CD8-positive, alpha-beta memory T cell (primary cell): ENCODE results near the gene BHLHA9. TPM values are rescaled to one million over a fixed set of nuclear protein-coding genes. Genes with fewer than 3 reads are reported as not detected.
"Not testable (repeated sequence)": the region's sequence is repeated elsewhere in the genome, so short reads cannot be mapped to it uniquely, and the experiment has no call there.

ENCODE experiments used
- CTCF ChIA-PET: fragments of 350-600 bp; sonication (Branson Sonifier 250); formaldehyde crosslinking; loops from one replicate; lab custom pipeline; 2021; ENCODE audit warnings: antibody characterized with exemption; lab: Charles Lee
- POLR2A ChIA-PET: fragments of 350-600 bp; sonication (Branson Sonifier 250); formaldehyde crosslinking; loops from one replicate; lab custom pipeline; 2021; ENCODE audit warnings: antibody characterized with exemption; lab: Charles Lee
- DNase-seq, 5 donors: peaks; one replicate each; pipeline versions ENCODE4 v3.0.0 to v3.0.0-alpha.2; 2020 to 2022; ENCODE audit warnings: mixed read lengths in 1 of 5
- H3K27ac ChIP-seq: one replicate; pipeline ENCODE4 v1.7.0; 2013; ENCODE audit warnings: low read depth, mild to moderate bottlenecking, low read length, moderate library complexity
- H3K27me3 ChIP-seq: 2 replicates; pipeline ENCODE4 v1.7.0; 2013; ENCODE audit warnings: low read length, mild to moderate bottlenecking; ENCODE audit not compliant: insufficient read depth, poor library complexity, severe bottlenecking
- H3K36me3 ChIP-seq: 2 replicates; pipeline ENCODE4 v1.7.0; 2013; ENCODE audit warnings: mild to moderate bottlenecking, low read length, moderate library complexity; ENCODE audit not compliant: insufficient read depth
- H3K4me1 ChIP-seq: 2 replicates; pipeline ENCODE4 v1.7.0; 2013; ENCODE audit warnings: mild to moderate bottlenecking, low read length, moderate library complexity; ENCODE audit not compliant: insufficient read depth
- H3K4me3 ChIP-seq: 2 replicates; pipeline ENCODE4 v1.7.0; 2013; ENCODE audit warnings: mild to moderate bottlenecking, low read length
- H3K9me3 ChIP-seq: 2 replicates; pipeline ENCODE4 v1.7.0; 2013; ENCODE audit warnings: mild to moderate bottlenecking, low read length
- H3K27ac Mint-ChIP-seq, 8 donors: one replicate each; pipeline ENCODE4 v1.8.0; 2020 to 2021; ENCODE audit warnings: mixed read lengths in 8 of 8, mild to moderate bottlenecking in 6 of 8, inconsistent platforms in 3 of 8, moderate library complexity in 3 of 8
- H3K27me3 Mint-ChIP-seq, 2 donors: one replicate each; pipeline ENCODE4 v1.8.0; 2020 to 2021; ENCODE audit warnings: mixed read lengths in 2 of 2, mild to moderate bottlenecking in 1 of 2, moderate library complexity in 1 of 2
- H3K36me3 Mint-ChIP-seq, 3 donors: one replicate each; pipeline ENCODE4 v1.8.0; 2020 to 2021; ENCODE audit warnings: mixed read lengths in 3 of 3, inconsistent platforms in 1 of 3, mild to moderate bottlenecking in 1 of 3
- H3K4me1 Mint-ChIP-seq, 3 donors: one replicate each; pipeline ENCODE4 v1.8.0; 2020 to 2021; ENCODE audit warnings: mixed read lengths in 3 of 3, inconsistent platforms in 1 of 3, mild to moderate bottlenecking in 1 of 3
- H3K4me3 Mint-ChIP-seq, 7 donors: one replicate each; pipeline ENCODE4 v1.8.0; 2020 to 2021; ENCODE audit warnings: mixed read lengths in 7 of 7, mild to moderate bottlenecking in 6 of 7, moderate library complexity in 4 of 7, inconsistent platforms in 2 of 7
- H3K9me3 Mint-ChIP-seq, 5 donors: one replicate each; pipeline ENCODE4 v1.8.0; 2020 to 2022; ENCODE audit warnings: mixed read lengths in 5 of 5, mild to moderate bottlenecking in 3 of 5, moderate library complexity in 2 of 5, inconsistent platforms in 1 of 5
- polyA plus RNA-seq: library from polyadenylated mRNA; unstranded; fragments of 300-500 nt; fragmentation: Illumina TruSeq; gene quantifications from one replicate; pipeline ENCODE4 v1.2.3, GENCODE V29; 2021
- total RNA-seq, 2 experiments: library from RNA; stranded (reverse); gene quantifications; one replicate each; pipeline ENCODE4 v1.2.3, GENCODE V29; 2021

BHLHA9 gene
- total and polyA plus RNA-seq, 3 experiments from 2014 or later = not detected

DNA sequence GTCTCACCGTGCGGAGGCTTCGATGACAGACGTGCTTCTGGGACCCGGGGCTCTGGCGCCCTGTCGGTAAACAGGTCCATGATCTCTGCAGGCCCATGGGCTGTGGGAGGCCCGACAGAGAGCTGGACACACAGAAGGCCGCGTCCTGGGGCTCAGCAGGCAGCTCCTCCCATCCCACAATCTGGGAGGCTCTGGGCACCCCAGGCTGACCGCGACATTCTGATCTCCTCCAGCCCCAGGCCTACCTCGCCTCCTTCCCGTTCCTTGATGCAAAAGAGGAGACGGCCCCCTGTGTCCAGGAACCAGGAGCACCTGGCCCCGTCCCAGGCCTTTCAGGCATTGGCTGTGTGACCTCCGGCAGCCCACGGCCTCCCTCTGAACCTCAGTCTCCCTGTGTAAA lies 32.5 kb downstream of the BHLHA9 start:
- DNase-seq = no peak
- POLR2A ChIA-PET = no interaction called here
- H3K36me3 ChIP-seq = no peaks in the 10 kb centered on the region
- CTCF ChIA-PET = no interaction called here
- no peaks in the 10 kb centered on the region for H3K27me3 ChIP-seq
- Mint-ChIP-seq H3K27ac (no peak overlapping the region), H3K4me3 (no peak overlapping the region), H3K27me3 (peaks cover 7 to 13% of the 10 kb centered on the region in 2 donors), H3K36me3 (no peaks in the 10 kb centered on the region), H3K4me1 (peaks cover 12 to 14% (median 13%) of the 10 kb centered on the region in 3 donors), H3K9me3 (peaks cover 0 to 2% (median 0%) of the 10 kb centered on the region in 5 donors)
- peaks cover 15% of the 10 kb centered on the region for H3K4me1 ChIP-seq
- H3K4me3 ChIP-seq = no peak overlapping the region
- no peaks in the 10 kb centered on the region for H3K9me3 ChIP-seq
- no peak overlapping the region for H3K27ac ChIP-seq

DNA sequence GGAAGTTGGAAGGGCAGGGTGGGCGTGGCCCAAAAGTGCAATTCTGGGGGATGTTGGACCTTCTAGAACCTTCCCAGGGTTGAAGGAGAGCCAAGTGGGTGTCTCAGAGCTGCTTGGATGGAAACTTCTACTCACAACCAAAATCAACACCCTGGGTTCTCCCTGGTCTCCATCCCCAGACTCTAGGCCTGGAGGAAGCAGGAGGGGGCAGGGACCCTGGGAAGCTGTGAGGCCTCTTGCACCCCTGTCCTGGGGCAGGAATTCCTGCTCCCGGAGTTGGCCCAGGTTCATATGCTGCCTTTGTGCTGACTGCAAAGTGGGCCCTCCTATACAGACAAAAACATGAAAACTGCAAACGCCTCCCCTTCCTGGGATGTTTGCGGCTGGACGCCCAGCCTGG lies 34.3 kb downstream of the BHLHA9 start:
- POLR2A ChIA-PET = no interaction called here
- no peak for DNase-seq

DNA sequence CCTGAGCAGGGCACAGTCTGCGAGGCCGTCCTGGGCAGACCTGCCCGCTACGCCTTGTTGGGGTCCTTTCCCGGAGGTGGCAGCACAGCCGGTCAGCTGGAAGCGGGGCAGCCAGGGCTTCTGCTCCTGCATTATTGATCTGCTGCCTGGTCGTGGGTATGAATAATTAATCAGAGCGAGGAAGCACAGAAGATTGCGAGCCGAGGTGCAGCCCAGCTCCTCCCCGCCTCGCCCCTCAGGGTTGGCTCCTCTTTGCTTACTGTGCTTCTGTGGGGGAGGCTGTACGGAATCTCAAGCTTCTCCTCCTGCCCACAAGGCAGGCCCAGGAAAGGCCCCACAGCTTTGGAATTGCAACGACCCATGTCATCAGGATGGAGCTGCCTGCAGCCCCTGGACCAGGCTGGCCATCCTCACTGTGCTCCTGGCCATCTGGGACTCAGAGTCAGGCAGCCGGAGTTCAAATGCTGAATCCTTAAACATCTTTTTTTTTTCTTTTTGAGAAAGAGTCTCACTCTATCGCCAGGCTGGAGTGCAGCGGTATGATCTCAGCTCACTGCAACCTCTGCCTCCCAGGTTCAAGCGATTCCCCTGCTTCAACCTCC lies 34.8 kb downstream of the BHLHA9 start:
- no peak overlapping the region for H3K27ac Mint-ChIP-seq
- Histone ChIP-seq H3K36me3 (no peaks in the 10 kb centered on the region), H3K27ac (no peak overlapping the region), H3K9me3 (no peaks in the 10 kb centered on the region), H3K4me3 (no peak overlapping the region), H3K27me3 (no peaks in the 10 kb centered on the region), H3K4me1 (no peaks in the 10 kb centered on the region)
- ChIA-PET CTCF (no interaction called here), POLR2A (no interaction called here)
- no peaks in the 10 kb centered on the region for H3K36me3 Mint-ChIP-seq
- DNase-seq = no peak
- H3K9me3 Mint-ChIP-seq = peaks cover 0 to 2% (median 0%) of the 10 kb centered on the region in 5 donors
- H3K4me1 Mint-ChIP-seq = no peaks in the 10 kb centered on the region
- H3K27me3 Mint-ChIP-seq = peaks cover 1 to 11% of the 10 kb centered on the region in 2 donors
- no peak overlapping the region for H3K4me3 Mint-ChIP-seq

More for the DNA sequence above, 34.3 kb downstream of the BHLHA9 start:
- Histone ChIP-seq H3K4me3 (no peak overlapping the region), H3K36me3 (no peaks in the 10 kb centered on the region), H3K9me3 (no peaks in the 10 kb centered on the region), H3K4me1 (no peaks in the 10 kb centered on the region), H3K27ac (no peak overlapping the region), H3K27me3 (no peaks in the 10 kb centered on the region)
- Mint-ChIP-seq H3K4me1 (no peaks in the 10 kb centered on the region), H3K36me3 (no peaks in the 10 kb centered on the region), H3K27ac (no peak overlapping the region), H3K27me3 (peaks cover 1 to 13% of the 10 kb centered on the region in 2 donors), H3K9me3 (peaks cover 0 to 2% (median 0%) of the 10 kb centered on the region in 5 donors), H3K4me3 (no peak overlapping the region)
- CTCF ChIA-PET = no interaction called here

DNA sequence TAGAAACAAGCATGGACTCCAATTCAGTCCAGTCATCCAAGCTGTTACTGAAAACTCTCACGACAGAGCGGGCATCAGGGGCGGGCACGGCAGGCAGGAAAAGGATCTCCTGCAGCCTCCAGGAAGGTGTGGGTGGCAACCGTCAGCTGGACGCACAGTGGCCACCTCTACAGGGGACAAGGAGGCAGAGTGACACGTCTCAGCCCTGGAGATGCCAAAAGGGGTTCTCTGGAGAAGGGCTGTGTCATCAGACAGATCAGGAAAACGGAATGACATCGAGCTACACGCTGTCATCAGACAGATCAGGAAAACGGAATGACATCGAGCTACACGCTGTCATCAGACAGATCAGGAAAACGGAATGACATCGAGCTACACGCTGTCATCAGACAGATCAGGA lies 37.6 kb downstream of the BHLHA9 start:
- H3K27me3 Mint-ChIP-seq, H3K4me1 ChIP-seq, H3K36me3 ChIP-seq, CTCF ChIA-PET, H3K4me3 Mint-ChIP-seq, H3K9me3 Mint-ChIP-seq, H3K36me3 Mint-ChIP-seq, H3K27me3 ChIP-seq, POLR2A ChIA-PET, H3K4me3 ChIP-seq, DNase-seq, H3K9me3 ChIP-seq, H3K4me1 Mint-ChIP-seq, H3K27ac ChIP-seq: not testable (repeated sequence)
- peak overlapping the region in 1 of 8 donors; percentile 27 for H3K27ac Mint-ChIP-seq

DNA sequence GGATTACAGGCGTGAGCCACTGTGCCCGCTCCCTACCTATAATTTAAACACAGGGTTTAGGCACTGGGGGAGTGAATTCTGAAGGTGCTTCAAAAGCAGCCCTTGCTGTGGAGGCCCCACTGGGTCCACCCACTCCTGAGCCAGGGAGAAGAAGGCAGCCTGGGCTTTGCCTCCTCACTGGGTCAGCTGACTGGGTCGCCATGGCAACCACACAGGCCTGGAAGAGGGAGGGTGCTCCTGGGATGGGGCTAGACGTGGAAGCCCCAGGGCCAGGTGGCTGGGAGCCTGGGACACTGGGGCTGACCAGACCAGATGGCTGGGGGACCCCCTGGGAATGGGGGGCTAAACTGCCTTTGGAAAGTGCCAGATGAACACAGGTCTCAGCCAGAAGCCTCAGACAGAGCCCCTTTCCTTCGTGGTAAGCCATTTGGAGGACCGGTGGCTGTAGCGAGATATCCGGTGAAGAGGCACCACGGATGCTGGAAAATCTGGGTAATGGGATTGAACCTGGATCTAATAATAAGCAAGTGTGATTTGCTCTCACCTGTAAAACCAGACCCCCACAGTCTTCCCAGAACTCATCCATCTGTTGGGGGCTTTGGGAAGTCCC lies 42.1 kb downstream of the BHLHA9 start:
- ChIA-PET CTCF (no interaction called here), POLR2A (no interaction called here)
- DNase-seq = no peak
- Mint-ChIP-seq H3K36me3 (no peaks in the 10 kb centered on the region), H3K27me3 (peaks cover 10 to 11% of the 10 kb centered on the region in 2 donors), H3K9me3 (no peaks in the 10 kb centered on the region), H3K27ac (no peak overlapping the region), H3K4me1 (no peaks in the 10 kb centered on the region), H3K4me3 (no peak overlapping the region)
- Histone ChIP-seq H3K4me1 (no peaks in the 10 kb centered on the region), H3K36me3 (no peaks in the 10 kb centered on the region), H3K27ac (no peak overlapping the region), H3K9me3 (no peaks in the 10 kb centered on the region), H3K4me3 (no peak overlapping the region), H3K27me3 (no peaks in the 10 kb centered on the region)

DNA sequence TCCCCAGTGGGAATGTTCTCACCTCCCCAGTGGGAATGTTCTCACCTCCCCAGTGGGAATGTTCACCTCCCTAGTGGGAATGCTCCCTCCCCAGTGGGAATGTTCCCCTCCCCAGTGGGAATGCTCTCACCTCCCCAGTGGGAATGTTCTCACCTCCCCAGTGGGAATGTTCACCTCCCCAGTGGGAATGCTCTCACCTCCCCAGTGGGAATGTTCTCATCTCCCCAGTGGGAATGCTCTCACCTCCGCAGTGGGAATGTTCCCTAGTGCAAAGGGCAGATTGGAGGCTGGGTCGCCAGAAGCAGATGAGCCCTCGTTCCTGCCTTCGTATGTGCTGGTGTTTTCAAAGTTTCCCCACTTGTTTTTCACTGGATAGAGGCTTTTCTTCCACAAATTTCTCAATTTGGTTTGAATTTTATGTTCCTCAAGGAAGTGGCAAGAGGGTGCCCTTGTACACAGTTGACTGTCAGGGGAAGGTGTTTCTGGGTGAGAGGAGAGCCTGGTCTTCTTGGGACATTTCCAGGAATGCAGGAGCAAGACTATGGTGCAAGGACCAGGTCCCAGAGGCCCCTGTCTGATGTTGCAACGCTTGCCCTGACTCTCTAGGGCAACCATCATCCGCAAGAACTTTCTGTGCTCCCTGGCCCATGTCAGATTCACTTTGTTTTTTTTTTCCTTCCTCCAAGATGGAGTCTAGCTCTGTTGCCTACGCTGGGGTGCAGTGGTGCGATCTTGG lies 43.2 kb downstream of the BHLHA9 start:
- CTCF ChIA-PET = no interaction called here
- H3K36me3 ChIP-seq = no peaks in the 10 kb centered on the region
- Mint-ChIP-seq H3K4me3 (no peak overlapping the region), H3K27ac (no peak overlapping the region), H3K36me3 (no peaks in the 10 kb centered on the region), H3K4me1 (no peaks in the 10 kb centered on the region), H3K9me3 (no peaks in the 10 kb centered on the region), H3K27me3 (peaks cover 10 to 11% of the 10 kb centered on the region in 2 donors)
- H3K9me3 ChIP-seq = no peaks in the 10 kb centered on the region
- no peak for DNase-seq
- no peaks in the 10 kb centered on the region for H3K27me3 ChIP-seq
- POLR2A ChIA-PET = no interaction called here
- H3K4me3 ChIP-seq = no peak overlapping the region
- no peaks in the 10 kb centered on the region for H3K4me1 ChIP-seq
- H3K27ac ChIP-seq = no peak overlapping the region

DNA sequence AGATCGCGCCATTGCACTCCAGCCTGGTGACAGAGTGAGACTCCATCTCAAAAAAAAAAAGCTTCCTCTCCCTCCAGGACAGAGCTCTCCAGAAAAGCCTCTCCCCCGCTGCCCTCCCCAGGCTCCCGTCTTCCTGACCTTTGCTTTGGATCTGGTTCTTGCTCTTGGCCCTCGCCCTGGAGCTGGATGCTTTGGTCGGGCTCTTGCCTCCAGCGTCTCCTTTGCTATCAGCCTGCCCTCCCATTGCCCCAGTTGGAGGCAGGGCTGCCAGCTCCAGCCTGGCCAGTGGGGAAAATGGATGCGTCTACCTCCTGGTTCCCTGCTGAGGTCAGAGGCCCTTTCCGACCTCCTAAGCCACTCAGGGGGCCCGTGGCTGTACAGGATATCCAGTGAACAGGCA lies 45.2 kb downstream of the BHLHA9 start:
- H3K27me3 Mint-ChIP-seq = peaks cover 15 to 23% of the 10 kb centered on the region in 2 donors
- H3K27ac Mint-ChIP-seq = no peak overlapping the region
- POLR2A ChIA-PET = no interaction called here
- CTCF ChIA-PET = no interaction called here
- Histone ChIP-seq H3K4me1 (no peaks in the 10 kb centered on the region), H3K36me3 (no peaks in the 10 kb centered on the region), H3K27me3 (no peaks in the 10 kb centered on the region), H3K9me3 (no peaks in the 10 kb centered on the region), H3K27ac (no peak overlapping the region), H3K4me3 (no peak overlapping the region)
- H3K4me1 Mint-ChIP-seq = no peaks in the 10 kb centered on the region
- no peak for DNase-seq
- H3K4me3 Mint-ChIP-seq = no peak overlapping the region
- H3K9me3 Mint-ChIP-seq = no peaks in the 10 kb centered on the region
- H3K36me3 Mint-ChIP-seq = no peaks in the 10 kb centered on the region

DNA sequence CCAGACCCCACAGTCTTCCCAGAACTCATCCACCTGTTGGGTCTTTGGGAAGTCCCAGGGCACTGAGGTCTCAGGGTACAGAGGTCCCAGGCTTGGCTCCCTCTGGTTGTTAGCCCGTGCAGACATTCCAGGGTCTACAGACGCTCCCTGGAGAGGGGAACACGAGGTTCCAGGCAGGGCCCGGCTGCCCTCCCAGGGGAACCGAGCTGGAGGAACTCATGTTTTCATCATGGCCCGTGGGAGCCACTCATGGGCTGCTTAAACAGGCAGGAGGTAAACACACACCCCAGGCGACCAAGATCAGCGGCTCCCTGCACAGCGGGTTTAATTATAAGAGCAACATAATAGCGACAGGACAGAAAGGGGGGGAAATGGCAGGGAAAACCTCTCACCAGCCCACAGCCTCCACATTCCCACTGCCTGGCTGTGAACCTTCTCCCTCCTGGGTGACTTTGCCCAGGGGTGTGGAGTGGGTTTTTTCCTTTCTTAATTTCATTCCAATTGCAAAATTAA lies 45.7 kb downstream of the BHLHA9 start:
- Histone ChIP-seq H3K9me3 (no peaks in the 10 kb centered on the region), H3K27me3 (no peaks in the 10 kb centered on the region), H3K27ac (no peak overlapping the region), H3K4me1 (no peaks in the 10 kb centered on the region), H3K36me3 (no peaks in the 10 kb centered on the region), H3K4me3 (no peak overlapping the region)
- ChIA-PET CTCF (no interaction called here), POLR2A (no interaction called here)
- H3K27me3 Mint-ChIP-seq = peaks cover 18 to 23% of the 10 kb centered on the region in 2 donors
- no peaks in the 10 kb centered on the region for H3K36me3 Mint-ChIP-seq
- no peak overlapping the region for H3K4me3 Mint-ChIP-seq
- H3K27ac Mint-ChIP-seq = no peak overlapping the region
- no peaks in the 10 kb centered on the region for H3K9me3 Mint-ChIP-seq
- H3K4me1 Mint-ChIP-seq = no peaks in the 10 kb centered on the region
- no peak for DNase-seq
